SK-N-MC (cell line): ENCODE results near the gene MNAT1.

Source experiments
- DNase-seq: peaks from one replicate; pipeline ENCODE4 v3.0.0-alpha.2; 2011; ENCODE audit warnings: low read depth, low spot score
- H3K27ac ChIP-seq: fragments of 200-600 bp; sonication (generic); 2 replicates; pipeline ENCODE4 v1.5.1; 2016; ENCODE audit warnings: mixed run types
- H3K36me3 ChIP-seq: fragments of 200-600 bp; sonication (generic); 2 replicates; pipeline ENCODE4 v1.6.1; 2017; ENCODE audit warnings: antibody characterized with exemption, low read length, mixed read lengths; ENCODE audit not compliant: insufficient read depth
- H3K4me3 ChIP-seq: fragments of 200-600 bp; sonication (generic); 2 replicates; pipeline ENCODE4 v1.5.1; 2016
- H3K9ac ChIP-seq: fragments of 200-600 bp; sonication (generic); 2 replicates; pipeline ENCODE4 v1.8.0; 2017; ENCODE audit warnings: mixed run types, mixed read lengths; ENCODE audit not compliant: insufficient read length
- H3K9me3 ChIP-seq: fragments of 200-600 bp; sonication (generic); 2 replicates; pipeline ENCODE4 v1.6.1; 2017; ENCODE audit warnings: low read depth, mild to moderate bottlenecking, antibody characterized with exemption, low read length, moderate library complexity, mixed read lengths
- EZH2 ChIP-seq: fragments of 200-600 bp; sonication (generic); IDR thresholded peaks from one replicate; pipeline ENCODE4 v1.6.1; 2017; ENCODE audit warnings: antibody characterized with exemption
- FOXP2 ChIP-seq: optimal IDR thresholded peaks from 2 replicates; pipeline ENCODE3; 2011; ENCODE audit warnings: mild to moderate bottlenecking, moderate library complexity; ENCODE audit not compliant: insufficient read depth; ENCODE audit errors: extremely low read length, control extremely low read depth
- POLR2AphosphoS5 ChIP-seq: IDR thresholded peaks from 2 replicates; pipeline ENCODE4 v1.6.1; 2012; ENCODE audit warnings: mild to moderate bottlenecking, low read depth, low read length, borderline replicate concordance

Gene MNAT1

DNA sequence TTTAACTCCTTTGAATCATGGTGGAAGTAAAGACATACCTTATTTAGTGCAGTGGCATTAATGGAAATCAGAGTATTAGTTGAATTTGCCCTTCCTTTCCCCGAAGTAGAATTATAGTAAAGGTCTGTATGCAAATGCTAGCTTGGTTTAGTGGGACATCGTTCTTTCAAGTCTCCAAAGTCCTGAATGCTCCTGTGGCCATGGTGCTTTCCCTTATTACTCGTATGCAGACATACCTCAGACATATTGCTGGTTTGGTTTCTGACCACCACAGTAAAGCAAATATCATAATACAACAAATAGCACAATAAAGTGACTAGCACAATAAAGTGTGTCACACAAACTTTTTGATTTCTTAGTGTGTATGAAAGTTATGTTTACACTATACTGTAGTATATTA, 52.3 kb downstream of the MNAT1 start:
- Histone ChIP-seq H3K9ac (no peak overlapping the region), H3K4me3 (no peak overlapping the region), H3K36me3 (peaks cover 13% of the 10 kb centered on the region), H3K9me3 (no peaks in the 10 kb centered on the region), H3K27ac (no peak overlapping the region)
- DNase-seq: no peak
- TF ChIP-seq EZH2 (no peak), FOXP2 (no peak), POLR2AphosphoS5 (no peak)

DNA sequence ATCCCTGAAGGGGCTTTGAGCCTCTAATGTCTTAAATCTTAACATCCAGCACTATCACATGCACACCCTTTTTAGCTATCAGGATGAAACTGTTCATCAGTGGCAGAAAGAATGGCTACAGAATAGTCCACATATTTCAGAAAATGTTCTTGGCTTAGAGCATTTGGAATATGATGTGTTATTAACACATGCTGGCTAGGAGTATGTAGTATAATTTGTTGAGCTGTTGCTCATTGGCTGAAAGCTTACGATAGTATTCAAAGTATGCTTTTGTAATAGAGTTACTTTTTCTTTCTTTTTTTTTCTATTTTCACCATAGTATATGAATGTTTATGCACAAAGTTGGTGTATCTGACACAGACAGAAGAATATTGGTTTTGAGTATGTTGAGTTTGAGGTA, 55.1 kb downstream of the MNAT1 start:
- Histone ChIP-seq H3K9me3 (no peaks in the 10 kb centered on the region), H3K36me3 (peaks cover 17% of the 10 kb centered on the region), H3K27ac (no peak overlapping the region)

DNA sequence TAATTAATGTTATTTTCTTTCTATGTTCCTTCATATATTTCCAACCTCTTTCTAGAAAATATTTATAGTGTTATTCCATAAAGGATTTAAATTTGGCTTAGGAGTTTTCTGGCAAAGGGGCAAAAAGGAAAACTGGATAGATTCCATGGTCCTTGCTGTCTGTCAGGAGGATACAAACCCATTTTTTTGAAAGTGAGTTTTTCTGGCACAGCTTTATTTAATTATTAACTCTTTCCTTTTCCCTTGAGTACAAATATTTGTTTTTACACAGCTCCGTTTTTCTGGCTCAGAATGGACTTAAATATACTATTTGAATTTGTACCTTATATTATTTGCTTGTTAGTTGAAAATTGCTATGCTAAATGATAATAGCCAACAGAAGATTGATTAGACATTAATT, 56.3 kb downstream of the MNAT1 start:
- Histone ChIP-seq H3K4me3 (no peak overlapping the region), H3K9me3 (no peaks in the 10 kb centered on the region), H3K27ac (no peak overlapping the region), H3K9ac (no peak overlapping the region), H3K36me3 (peaks cover 17% of the 10 kb centered on the region)
- DNase-seq: no peak
- no peak for TF ChIP-seq POLR2AphosphoS5
- TF ChIP-seq FOXP2: no peak
- TF ChIP-seq EZH2: no peak

More for the DNA sequence above, 55.1 kb downstream of the MNAT1 start:
- no peak for TF ChIP-seq POLR2AphosphoS5
- no peak for TF ChIP-seq FOXP2
- no peak for TF ChIP-seq EZH2
- DNase-seq: no peak
- H3K9ac ChIP-seq: no peak overlapping the region
- no peak overlapping the region for H3K4me3 ChIP-seq

DNA sequence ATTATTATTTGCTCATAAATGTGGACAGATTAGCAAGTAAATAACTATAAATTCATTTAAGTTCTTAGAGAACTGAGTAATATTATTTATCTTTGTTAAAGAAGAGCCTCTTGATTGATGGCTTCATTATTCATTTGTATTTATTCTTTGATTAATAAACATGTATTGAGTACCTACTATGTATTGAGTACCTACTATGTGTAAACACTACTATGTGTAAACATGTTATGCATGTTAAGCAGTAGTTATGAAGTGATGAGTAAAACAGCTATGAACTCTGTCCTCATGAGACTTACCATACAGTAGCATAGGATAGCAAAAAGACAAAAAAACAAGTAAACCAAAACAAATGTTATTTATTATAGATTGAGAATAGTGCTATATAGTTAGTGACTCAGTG, 61.9 kb downstream of the MNAT1 start:
- H3K36me3 ChIP-seq: peaks cover 19% of the 10 kb centered on the region
- TF ChIP-seq POLR2AphosphoS5: no peak
- no peak for TF ChIP-seq EZH2
- TF ChIP-seq FOXP2: no peak
- H3K9ac ChIP-seq: no peak overlapping the region
- no peak overlapping the region for H3K4me3 ChIP-seq
- DNase-seq: no peak
- no peaks in the 10 kb centered on the region for H3K9me3 ChIP-seq
- no peak overlapping the region for H3K27ac ChIP-seq

DNA sequence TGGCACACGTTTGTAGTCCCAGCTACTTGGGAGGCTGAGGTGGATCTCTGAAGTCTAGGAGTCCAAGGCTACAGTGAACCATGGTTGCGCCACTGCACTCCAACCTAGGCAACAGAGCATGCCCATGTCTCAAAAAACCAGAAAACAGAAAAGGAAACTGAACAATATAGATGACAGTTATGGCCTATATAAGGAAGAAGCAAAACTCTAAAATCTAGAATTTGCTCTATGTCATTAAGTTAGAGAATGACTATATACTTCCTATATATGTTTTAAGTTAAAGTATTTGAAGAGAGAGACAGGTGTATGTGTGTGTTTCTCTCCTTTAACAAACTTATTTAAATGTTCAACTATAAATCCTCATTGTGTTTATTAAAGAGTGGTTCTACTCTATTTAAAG, 65.8 kb downstream of the MNAT1 start:
- no peak overlapping the region for H3K4me3 ChIP-seq
- peaks cover 16% of the 10 kb centered on the region for H3K36me3 ChIP-seq
- DNase-seq: no peak
- H3K9me3 ChIP-seq: no peaks in the 10 kb centered on the region
- no peak overlapping the region for H3K9ac ChIP-seq
- H3K27ac ChIP-seq: no peak overlapping the region
- TF ChIP-seq POLR2AphosphoS5: no peak
- no peak for TF ChIP-seq EZH2
- no peak for TF ChIP-seq FOXP2

DNA sequence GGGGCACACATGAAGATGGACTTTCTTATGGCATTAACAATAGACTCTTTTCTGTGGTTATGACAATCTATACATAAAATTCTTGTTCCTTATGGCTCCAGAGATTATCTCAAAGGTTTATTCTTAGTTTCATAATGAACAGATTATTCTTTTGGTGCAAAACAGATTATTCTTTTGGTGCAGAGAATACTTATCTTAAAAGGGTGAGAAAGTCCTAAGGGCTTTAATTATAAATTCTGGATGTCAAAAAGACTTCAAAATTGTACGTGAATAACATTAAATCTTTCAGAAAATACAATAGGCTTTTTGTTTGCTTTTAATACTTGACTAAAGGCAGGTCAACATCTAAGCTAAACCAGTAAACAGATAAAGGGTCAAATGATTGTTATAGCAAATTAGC, 69.3 kb downstream of the MNAT1 start:
- no peak for DNase-seq
- no peak overlapping the region for H3K9ac ChIP-seq
- no peak overlapping the region for H3K27ac ChIP-seq
- H3K4me3 ChIP-seq: no peak overlapping the region
- no peak for TF ChIP-seq EZH2
- TF ChIP-seq FOXP2: no peak
- TF ChIP-seq POLR2AphosphoS5: no peak
- peaks cover 10% of the 10 kb centered on the region; the same call in 1 of the 2 replicates for H3K36me3 ChIP-seq
- H3K9me3 ChIP-seq: no peaks in the 10 kb centered on the region

DNA sequence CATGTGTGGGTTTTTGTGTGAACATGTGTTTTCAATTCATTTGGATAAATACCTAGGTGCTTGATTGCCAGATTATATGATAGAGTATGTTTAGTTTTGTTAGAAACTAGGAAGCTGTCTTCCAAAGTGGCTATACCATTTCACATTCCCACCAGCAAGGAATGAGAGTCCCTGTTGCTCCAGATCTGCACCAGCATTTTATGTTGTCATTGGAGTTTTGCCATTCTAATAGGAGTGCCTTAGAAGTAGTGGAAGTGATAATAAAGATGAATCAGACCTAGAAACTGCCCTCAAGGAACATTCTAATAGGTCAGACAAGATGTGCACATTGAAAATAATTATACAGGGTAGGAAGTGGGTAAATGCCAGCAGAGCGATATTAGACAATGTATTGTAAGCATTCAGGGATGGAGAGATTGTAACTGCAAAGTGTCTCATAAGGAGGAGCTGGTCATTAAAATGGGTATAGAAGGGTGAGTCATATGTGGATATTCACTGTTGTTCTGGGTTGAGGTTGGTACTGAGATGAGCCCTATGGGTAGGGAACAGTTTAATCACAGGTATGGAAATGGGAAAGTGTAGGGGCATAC, 71.4 kb downstream of the MNAT1 start:
- DNase-seq: no peak

DNA sequence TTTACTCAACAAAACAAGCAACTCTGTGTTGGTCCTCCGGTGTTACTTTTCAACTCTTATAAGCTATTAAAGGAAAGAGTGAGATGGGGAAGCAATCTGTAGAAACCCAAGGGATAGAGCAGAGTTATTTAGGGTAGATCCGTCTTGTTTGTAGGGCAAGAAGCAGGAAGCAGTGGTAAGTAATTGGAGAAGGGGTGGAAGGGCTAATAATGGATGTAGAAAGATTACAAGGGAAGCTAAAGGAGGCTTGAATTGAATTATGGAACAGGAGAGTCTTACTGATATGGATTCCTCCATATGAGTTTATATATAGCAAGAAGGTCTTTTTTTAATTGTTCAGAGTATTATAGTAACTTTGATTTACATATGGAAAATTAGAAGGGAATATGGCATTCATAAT, 72.7 kb downstream of the MNAT1 start:
- no peak for DNase-seq
- H3K4me3 ChIP-seq: no peak overlapping the region
- H3K36me3 ChIP-seq: peaks cover 9% of the 10 kb centered on the region; the same call in 1 of the 2 replicates
- H3K9ac ChIP-seq: no peak overlapping the region
- H3K27ac ChIP-seq: no peak overlapping the region
- no peaks in the 10 kb centered on the region for H3K9me3 ChIP-seq
- no peak for TF ChIP-seq FOXP2
- no peak for TF ChIP-seq POLR2AphosphoS5
- TF ChIP-seq EZH2: no peak

More for the DNA sequence above, 71.4 kb downstream of the MNAT1 start:
- no peak overlapping the region for H3K27ac ChIP-seq
- TF ChIP-seq FOXP2 (no peak), EZH2 (no peak), POLR2AphosphoS5 (no peak)
- no peaks in the 10 kb centered on the region for H3K9me3 ChIP-seq
- no peak overlapping the region for H3K9ac ChIP-seq
- H3K36me3 ChIP-seq: peaks cover 7% of the 10 kb centered on the region; the same call in 1 of the 2 replicates
- H3K4me3 ChIP-seq: no peak overlapping the region

DNA sequence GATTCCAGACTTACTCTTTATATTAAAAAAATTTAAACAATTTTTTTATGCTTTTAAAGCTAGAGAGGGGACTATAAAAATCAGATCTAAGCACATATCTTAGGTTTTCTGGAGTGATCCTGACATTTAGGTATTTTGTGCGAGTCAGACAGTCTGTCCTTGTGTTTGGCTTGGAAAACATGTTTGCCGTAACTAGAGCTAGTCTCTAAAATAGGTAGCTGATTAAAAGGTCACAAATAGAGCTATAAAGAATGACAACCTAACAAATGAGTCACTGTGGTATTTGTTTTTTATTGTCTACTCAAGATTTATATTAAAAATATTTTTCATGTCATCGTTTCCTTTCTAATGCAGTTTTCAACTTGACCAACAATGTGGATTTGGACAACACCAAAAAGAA, 73.4 kb downstream of the MNAT1 start:
- DNase-seq: no peak
- H3K9ac ChIP-seq: no peak overlapping the region
- no peak overlapping the region for H3K4me3 ChIP-seq
- H3K27ac ChIP-seq: no peak overlapping the region
- no peaks in the 10 kb centered on the region for H3K9me3 ChIP-seq
- peaks cover 16% of the 10 kb centered on the region; the same call in 1 of the 2 replicates for H3K36me3 ChIP-seq
- TF ChIP-seq EZH2: no peak
- TF ChIP-seq FOXP2: no peak
